Gastrocnemius medialis (tissue), 4 donors: ENCODE measurements around the gene MMD2.

Experiments
- POLR2A ChIP-seq, 2 donors: fragments of 450-650 bp; IDR thresholded peaks; one replicate each; pipeline ENCODE4 v1.6.1; 2017; ENCODE audit warnings: antibody characterized with exemption in 2 of 2, mild to moderate bottlenecking in 2 of 2, moderate library complexity in 2 of 2
- TF ChIP-seq, protein P1 (sequence below), 5 experiments: fragments of 450-650 bp in 3 of 5; fragments of 200-600 bp in 2 of 5; sonication (generic) in 2 of 5; IDR thresholded peaks in 4 of 5; conservative IDR thresholded peaks in 1 of 5; 1 replicate in 4 of 5; 2 replicates in 1 of 5; pipeline ENCODE4 v1.5.1; 2016 to 2019; ENCODE audit warnings: antibody characterized with exemption in 5 of 5, mild to moderate bottlenecking in 3 of 5, moderate library complexity in 3 of 5

DNA sequence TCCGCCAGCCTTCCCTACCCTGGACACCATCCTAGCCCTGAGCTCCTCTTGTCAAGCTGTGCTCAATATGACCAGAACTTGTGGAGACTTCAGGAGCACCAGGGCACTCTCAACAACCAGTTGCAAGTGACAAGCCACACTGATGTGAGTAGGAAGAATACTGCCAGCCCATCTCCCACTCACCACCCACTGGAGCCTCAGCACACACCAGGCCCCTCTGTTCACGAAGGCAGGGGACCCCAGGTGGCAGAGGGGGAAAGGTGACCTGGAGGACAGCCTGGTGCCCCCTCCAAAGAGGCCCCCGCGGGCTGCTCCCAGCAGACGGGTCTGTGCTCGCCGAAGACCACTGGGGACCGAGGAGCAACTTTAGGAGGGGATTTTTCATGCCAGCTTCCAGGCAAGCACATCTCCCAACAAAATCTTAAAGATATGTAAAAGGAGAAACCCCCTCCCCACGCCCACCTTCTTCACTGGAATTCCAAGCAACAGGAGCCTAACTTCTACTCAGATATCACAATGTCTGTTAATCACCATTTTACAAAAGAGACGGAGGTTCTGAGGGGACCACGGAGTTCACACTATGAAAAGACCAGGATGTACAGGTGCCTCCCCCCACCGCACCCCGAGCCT is 1.0 kb downstream of the MMD2 start:
- TF ChIP-seq, protein P1, sequence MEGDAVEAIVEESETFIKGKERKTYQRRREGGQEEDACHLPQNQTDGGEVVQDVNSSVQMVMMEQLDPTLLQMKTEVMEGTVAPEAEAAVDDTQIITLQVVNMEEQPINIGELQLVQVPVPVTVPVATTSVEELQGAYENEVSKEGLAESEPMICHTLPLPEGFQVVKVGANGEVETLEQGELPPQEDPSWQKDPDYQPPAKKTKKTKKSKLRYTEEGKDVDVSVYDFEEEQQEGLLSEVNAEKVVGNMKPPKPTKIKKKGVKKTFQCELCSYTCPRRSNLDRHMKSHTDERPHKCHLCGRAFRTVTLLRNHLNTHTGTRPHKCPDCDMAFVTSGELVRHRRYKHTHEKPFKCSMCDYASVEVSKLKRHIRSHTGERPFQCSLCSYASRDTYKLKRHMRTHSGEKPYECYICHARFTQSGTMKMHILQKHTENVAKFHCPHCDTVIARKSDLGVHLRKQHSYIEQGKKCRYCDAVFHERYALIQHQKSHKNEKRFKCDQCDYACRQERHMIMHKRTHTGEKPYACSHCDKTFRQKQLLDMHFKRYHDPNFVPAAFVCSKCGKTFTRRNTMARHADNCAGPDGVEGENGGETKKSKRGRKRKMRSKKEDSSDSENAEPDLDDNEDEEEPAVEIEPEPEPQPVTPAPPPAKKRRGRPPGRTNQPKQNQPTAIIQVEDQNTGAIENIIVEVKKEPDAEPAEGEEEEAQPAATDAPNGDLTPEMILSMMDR (IDR thresholded peaks at IDR 0.05 in 4 of 5, conservative IDR thresholded peaks at IDR 0.05 in 1 of 5), result no peak
- TF ChIP-seq POLR2A (IDR thresholded peaks at IDR 0.05), result no peak
